Body of pancreas (tissue), 4 donors: ENCODE results near the gene DCAF7.

Source experiments
- CTCF ChIP-seq, 7 experiments: fragments of 450-650 bp in 4 of 7; fragments of 200-600 bp in 3 of 7; sonication (generic) in 3 of 7; IDR thresholded peaks; one replicate each; pipeline ENCODE4 v1.5.1; 2016 to 2019; ENCODE audit warnings: antibody characterized with exemption in 7 of 7
- POLR2A ChIP-seq, 3 donors: fragments of 450-650 bp; IDR thresholded peaks; one replicate each; pipeline ENCODE4 v1.6.1; 2016; ENCODE audit warnings: antibody characterized with exemption in 3 of 3, mild to moderate bottlenecking in 2 of 3

GRCh38 chr17:63511331-63511730 is 38.9 kb upstream of the DCAF7 start:
- no peak for TF ChIP-seq POLR2A (IDR thresholded peaks at IDR 0.05)
- TF ChIP-seq CTCF (IDR thresholded peaks at IDR 0.05): no peak
